ENCODE data around the gene GJA8. TPM values are rescaled to one million over a fixed set of nuclear protein-coding genes. Genes with fewer than 3 reads are reported as not detected.
"Not testable (repeated sequence)": the region's sequence is repeated elsewhere in the genome, so short reads cannot be mapped to it uniquely, and the experiment has no call there.

Gene GJA8
- total RNA-seq, 2 experiments from 2014 or later: not detected

DNA sequence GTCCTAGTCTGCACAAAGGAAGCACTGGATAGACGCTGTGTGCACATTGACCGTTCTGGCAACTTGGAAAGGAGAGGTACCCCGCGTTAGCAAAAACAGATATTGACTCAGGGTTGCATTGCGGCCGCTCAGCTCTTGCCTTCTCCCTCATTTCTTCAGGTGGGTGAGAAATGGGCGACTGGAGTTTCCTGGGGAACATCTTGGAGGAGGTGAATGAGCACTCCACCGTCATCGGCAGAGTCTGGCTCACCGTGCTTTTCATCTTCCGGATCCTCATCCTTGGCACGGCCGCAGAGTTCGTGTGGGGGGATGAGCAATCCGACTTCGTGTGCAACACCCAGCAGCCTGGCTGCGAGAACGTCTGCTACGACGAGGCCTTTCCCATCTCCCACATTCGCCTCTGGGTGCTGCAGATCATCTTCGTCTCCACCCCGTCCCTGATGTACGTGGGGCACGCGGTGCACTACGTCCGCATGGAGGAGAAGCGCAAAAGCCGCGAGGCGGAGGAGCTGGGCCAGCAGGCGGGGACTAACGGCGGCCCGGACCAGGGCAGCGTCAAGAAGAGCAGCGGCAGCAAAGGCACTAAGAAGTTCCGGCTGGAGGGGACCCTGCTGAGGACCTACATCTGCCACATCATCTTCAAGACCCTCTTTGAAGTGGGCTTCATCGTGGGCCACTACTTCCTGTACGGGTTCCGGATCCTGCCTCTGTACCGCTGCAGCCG, 5.4 kb downstream of the GJA8 start:
- peaks cover 8% of the 10 kb centered on the region for H3K4me1 Mint-ChIP-seq (ENCODE audit: low read depth)
- H3K4me3 Mint-ChIP-seq: no peak overlapping the region
- TF ChIP-seq, protein P1, sequence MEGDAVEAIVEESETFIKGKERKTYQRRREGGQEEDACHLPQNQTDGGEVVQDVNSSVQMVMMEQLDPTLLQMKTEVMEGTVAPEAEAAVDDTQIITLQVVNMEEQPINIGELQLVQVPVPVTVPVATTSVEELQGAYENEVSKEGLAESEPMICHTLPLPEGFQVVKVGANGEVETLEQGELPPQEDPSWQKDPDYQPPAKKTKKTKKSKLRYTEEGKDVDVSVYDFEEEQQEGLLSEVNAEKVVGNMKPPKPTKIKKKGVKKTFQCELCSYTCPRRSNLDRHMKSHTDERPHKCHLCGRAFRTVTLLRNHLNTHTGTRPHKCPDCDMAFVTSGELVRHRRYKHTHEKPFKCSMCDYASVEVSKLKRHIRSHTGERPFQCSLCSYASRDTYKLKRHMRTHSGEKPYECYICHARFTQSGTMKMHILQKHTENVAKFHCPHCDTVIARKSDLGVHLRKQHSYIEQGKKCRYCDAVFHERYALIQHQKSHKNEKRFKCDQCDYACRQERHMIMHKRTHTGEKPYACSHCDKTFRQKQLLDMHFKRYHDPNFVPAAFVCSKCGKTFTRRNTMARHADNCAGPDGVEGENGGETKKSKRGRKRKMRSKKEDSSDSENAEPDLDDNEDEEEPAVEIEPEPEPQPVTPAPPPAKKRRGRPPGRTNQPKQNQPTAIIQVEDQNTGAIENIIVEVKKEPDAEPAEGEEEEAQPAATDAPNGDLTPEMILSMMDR (IDR thresholded peaks at IDR 0.05): no peak
- H3K36me3 Mint-ChIP-seq (ENCODE audit: low read depth): no peaks in the 10 kb centered on the region
- ChIA-PET CTCF (no interaction called here), POLR2A (no interaction called here)
- H3K27ac Mint-ChIP-seq: no peak overlapping the region
- DNase-seq (no peak), ATAC-seq (no peak)
- intact Hi-C loops (cut with micrococcal nuclease): no loop called here
- H3K9me3 Mint-ChIP-seq: no peaks in the 10 kb centered on the region
- H3K27me3 Mint-ChIP-seq: no peaks in the 10 kb centered on the region

DNA sequence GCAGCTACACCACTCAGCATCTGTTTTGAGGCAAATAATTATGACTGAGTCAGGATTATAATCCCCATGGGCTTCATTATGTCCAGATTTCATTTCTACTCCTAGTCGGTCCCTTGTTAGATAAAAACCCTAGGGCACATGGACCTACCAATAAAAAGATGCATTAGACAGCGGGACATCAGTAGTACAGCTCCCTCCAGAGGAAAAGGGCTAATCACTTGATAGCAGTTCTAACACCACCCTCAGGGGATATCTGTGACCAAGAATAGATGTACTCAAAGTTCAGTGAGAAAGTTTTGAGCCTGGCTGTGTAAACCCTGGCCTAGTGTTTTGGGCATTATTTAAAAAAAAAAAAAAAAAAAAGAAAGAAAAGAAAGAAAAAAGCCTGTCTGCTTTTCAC, 10.0 kb downstream of the GJA8 start:
- DNase-seq (no peak), ATAC-seq (no peak)
- ChIA-PET POLR2A (no interaction called here), CTCF (interaction anchor here (3.1 kb wide), 1 partner anchor 20 kb away, joined by 16 read pairs; no protein-coding TSS in a partner anchor)
- no peaks in the 10 kb centered on the region for H3K36me3 Mint-ChIP-seq (ENCODE audit: low read depth)
- intact Hi-C loops (cut with micrococcal nuclease): no loop called here
- TF ChIP-seq, protein P1 (IDR thresholded peaks at IDR 0.05): no peak
- no peak overlapping the region for H3K27ac Mint-ChIP-seq
- H3K9me3 Mint-ChIP-seq: no peaks in the 10 kb centered on the region
- peaks cover 12% of the 10 kb centered on the region for H3K27me3 Mint-ChIP-seq
- no peaks in the 10 kb centered on the region for H3K4me1 Mint-ChIP-seq (ENCODE audit: low read depth)
- no peak overlapping the region for H3K4me3 Mint-ChIP-seq

DNA sequence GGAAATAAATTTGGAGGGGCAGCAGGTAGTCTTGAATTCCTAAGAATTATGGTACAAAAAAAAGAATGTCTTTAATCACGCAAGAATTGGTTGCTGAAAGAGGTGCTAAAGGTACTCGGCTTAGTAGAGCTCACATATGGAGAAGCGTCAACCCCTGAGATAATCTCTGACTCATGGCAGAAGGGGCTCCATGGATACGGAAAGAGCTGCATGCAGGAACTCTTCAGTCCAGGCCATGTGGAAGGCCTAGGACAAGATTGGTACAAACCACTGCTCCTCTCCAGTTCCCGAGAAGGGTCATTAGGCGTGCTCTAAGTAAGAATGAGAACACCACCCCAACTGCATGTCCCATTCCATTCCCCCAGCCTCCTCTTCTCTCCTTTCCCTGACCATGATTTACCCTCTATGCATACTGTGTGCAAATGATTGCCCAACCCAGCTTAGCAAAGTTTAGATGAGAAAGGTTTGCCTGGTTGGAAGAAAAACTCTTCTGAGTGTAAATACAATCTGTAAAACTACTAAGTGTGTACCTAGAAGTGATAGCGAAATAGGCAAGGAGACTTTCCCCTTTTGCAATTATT, 10.9 kb downstream of the GJA8 start:
- ATAC-seq: no peak

DNA sequence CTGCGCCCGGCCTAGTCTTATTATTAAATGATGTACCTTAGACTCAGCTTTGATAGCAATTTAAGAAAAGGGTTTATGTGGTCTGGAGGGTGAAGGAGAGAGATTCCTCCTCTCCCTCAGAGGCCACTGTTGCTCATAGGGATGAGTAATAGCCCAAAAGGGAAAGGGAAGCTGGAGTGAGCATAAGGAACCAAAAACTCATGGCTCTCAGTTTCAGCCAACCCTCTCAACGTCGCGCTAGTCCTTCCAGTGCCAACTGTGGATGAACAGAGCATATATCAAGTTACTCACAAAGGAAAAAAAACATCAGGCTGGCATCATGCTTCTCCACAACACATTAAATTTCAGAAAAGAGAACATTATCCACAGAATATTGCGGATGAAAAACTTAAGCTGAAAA, 17.3 kb downstream of the GJA8 start:
- ATAC-seq: no peak
- TF ChIP-seq, protein P1 (IDR thresholded peaks at IDR 0.05): no peak
- Mint-ChIP-seq H3K27ac (no peak overlapping the region), H3K4me3 (no peak overlapping the region), H3K4me1 (ENCODE audit: low read depth) (peaks cover 4% of the 10 kb centered on the region), H3K27me3 (peaks cover 10% of the 10 kb centered on the region), H3K36me3 (ENCODE audit: low read depth) (no peaks in the 10 kb centered on the region), H3K9me3 (no peaks in the 10 kb centered on the region)
- POLR2A ChIA-PET: no interaction called here
- CTCF ChIA-PET: interaction anchor here (1.3 kb wide), 1 partner anchor 27 kb away, joined by 3 read pairs; no protein-coding TSS in a partner anchor
- DNase-seq: no peak
- intact Hi-C loops (cut with micrococcal nuclease): no loop called here

More for the DNA sequence above, 10.9 kb downstream of the GJA8 start:
- Mint-ChIP-seq H3K4me3 (no peak overlapping the region), H3K4me1 (ENCODE audit: low read depth) (no peaks in the 10 kb centered on the region), H3K27me3 (peaks cover 13% of the 10 kb centered on the region), H3K27ac (no peak overlapping the region), H3K9me3 (no peaks in the 10 kb centered on the region), H3K36me3 (ENCODE audit: low read depth) (no peaks in the 10 kb centered on the region)
- CTCF ChIA-PET: interaction anchor here (3.1 kb wide), 1 partner anchor 21 kb away, joined by 16 read pairs; no protein-coding TSS in a partner anchor
- intact Hi-C loops (cut with micrococcal nuclease): no loop called here
- DNase-seq: no peak
- TF ChIP-seq, protein P1 (IDR thresholded peaks at IDR 0.05): no peak
- POLR2A ChIA-PET: no interaction called here

DNA sequence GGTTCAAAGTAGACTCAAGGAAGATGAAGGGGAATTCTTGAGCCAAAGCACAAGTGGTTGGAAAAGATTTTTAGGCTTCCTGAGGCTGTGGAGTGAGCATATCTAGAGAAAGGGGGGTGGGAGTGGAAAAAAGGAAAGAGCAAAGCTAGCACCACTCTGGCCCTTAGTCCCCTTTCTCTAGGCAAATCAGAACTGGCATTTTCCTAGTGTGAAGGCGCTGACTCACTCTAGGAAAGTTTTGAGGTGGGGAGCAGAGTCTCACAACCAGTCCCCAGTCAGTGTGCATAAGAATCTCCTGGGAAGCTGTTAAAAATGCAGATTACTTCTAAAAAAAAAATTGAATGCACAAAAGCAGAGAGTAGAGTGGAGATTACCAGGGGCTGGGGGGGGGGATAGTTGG, 22.2 kb downstream of the GJA8 start:
- TF ChIP-seq, protein P1 (IDR thresholded peaks at IDR 0.05): no peak
- ChIA-PET POLR2A (no interaction called here), CTCF (no interaction called here)
- no peak for ATAC-seq
- Mint-ChIP-seq H3K27me3 (no peaks in the 10 kb centered on the region), H3K36me3 (ENCODE audit: low read depth) (no peaks in the 10 kb centered on the region), H3K9me3 (no peaks in the 10 kb centered on the region), H3K27ac (no peak overlapping the region), H3K4me3 (no peak overlapping the region), H3K4me1 (ENCODE audit: low read depth) (peaks cover 10% of the 10 kb centered on the region)
- intact Hi-C loops (cut with micrococcal nuclease): no loop called here
- no peak for DNase-seq

DNA sequence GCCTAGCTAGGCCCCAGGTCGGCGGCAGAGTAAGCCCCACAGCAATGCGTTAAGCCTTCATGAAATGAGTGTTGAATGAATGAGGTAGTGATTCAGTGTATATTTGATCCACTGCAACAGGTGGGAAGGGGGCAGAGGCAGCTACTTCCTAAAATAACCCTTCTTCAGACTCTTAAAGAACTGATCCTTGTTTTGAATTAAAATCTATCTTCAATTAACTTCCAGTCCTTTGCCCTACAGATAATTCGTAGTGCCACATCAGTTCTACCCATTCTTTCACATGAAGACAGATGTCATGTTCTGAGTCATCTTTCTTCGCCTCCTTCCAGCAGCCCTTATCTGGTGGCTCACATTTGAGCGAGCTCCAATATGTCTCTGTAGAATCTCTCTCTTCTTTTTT, 24.6 kb downstream of the GJA8 start:
- H3K27ac Mint-ChIP-seq; intact Hi-C loops (cut with micrococcal nuclease); H3K36me3 Mint-ChIP-seq (ENCODE audit: low read depth); CTCF ChIA-PET; ATAC-seq; H3K9me3 Mint-ChIP-seq; H3K27me3 Mint-ChIP-seq; H3K4me3 Mint-ChIP-seq; POLR2A ChIA-PET; DNase-seq: not testable (repeated sequence)
- H3K4me1 Mint-ChIP-seq (ENCODE audit: low read depth): peaks cover 29% of the 10 kb centered on the region

DNA sequence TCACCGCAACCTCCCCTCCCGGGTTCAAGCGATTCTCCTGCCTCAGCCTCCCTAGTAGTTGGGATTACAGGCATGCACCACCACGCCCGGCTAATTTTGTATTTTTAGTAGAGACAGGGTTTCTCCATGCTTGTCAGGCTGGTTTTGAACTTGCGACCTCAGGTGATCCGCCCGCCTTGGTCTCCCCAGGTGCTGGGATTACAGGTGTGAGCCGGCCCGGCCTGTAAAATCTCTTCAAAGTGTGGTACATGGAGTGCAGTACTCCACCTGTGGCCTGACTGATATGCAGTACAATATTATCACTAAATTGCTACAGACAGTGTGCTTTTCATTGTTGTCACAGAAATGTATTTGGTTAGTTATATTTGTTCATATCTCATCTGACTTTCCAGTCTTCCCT, 25.1 kb downstream of the GJA8 start:
- ATAC-seq; intact Hi-C loops (cut with micrococcal nuclease); H3K4me3 Mint-ChIP-seq; H3K27me3 Mint-ChIP-seq; DNase-seq; POLR2A ChIA-PET; H3K9me3 Mint-ChIP-seq; H3K27ac Mint-ChIP-seq; CTCF ChIA-PET: not testable (repeated sequence)
- peaks cover 33% of the 10 kb centered on the region for H3K4me1 Mint-ChIP-seq (ENCODE audit: low read depth)
- H3K36me3 Mint-ChIP-seq (ENCODE audit: low read depth): peaks cover 11% of the 10 kb centered on the region

Measured in activated CD8-positive, alpha-beta T cell treated with anti-CD3 and anti-CD28 coated beads for 36 hours (primary cell).